HepG2 (cell line): ENCODE results near the gene KRTAP1-1. TPM values are rescaled to one million over a fixed set of nuclear protein-coding genes. Genes with fewer than 3 reads are reported as not detected.

Experiments
- ARNT2 ChIP-seq: sonication (generic); formaldehyde crosslinking; IDR thresholded peaks from 2 replicates; pipeline ENCODE4 v1.8.0; 2022; ENCODE audit warnings: mild to moderate bottlenecking, low read depth, missing genetic modification reagents, moderate library complexity
- BRD4 ChIP-seq: sonication (generic); formaldehyde crosslinking; IDR thresholded peaks from 2 replicates; pipeline ENCODE4 v1.4.0; 2020; ENCODE audit warnings: missing genetic modification reagents
- CBX1 ChIP-seq: IDR thresholded peaks from one replicate; pipeline ENCODE4 v1.6.1; 2016; ENCODE audit warnings: antibody characterized with exemption, low read depth
- CEBPZ ChIP-seq: IDR thresholded peaks from 2 replicates; pipeline ENCODE4 v1.6.1; 2012; ENCODE audit warnings: low read length, improper control_type of control experiment
- CHD4 ChIP-seq: fragments of 200-600 bp; sonication (generic); IDR thresholded peaks from 2 replicates; pipeline ENCODE4 v1.7.0; 2017; ENCODE audit warnings: mild to moderate bottlenecking, low read length, borderline replicate concordance
- HBP1 ChIP-seq: IDR thresholded peaks from 2 replicates; pipeline ENCODE4 v1.6.1; 2016; ENCODE audit warnings: low read depth, control low read depth
- KDM2A ChIP-seq: sonication (generic); formaldehyde crosslinking; IDR thresholded peaks from 2 replicates; pipeline ENCODE4 v1.4.0; 2020; ENCODE audit warnings: low read depth, missing genetic modification reagents, borderline replicate concordance
- MAFK ChIP-seq, 2 experiments: IDR thresholded peaks in 1 of 2; conservative IDR thresholded peaks in 1 of 2; 2 replicates each; pipeline ENCODE4 v1.6.1; 2011; ENCODE audit warnings: improper control_type of control experiment in 2 of 2, low read length in 2 of 2
- MXI1 ChIP-seq: IDR thresholded peaks from 3 replicates; pipeline ENCODE4 v1.6.1; 2012; ENCODE audit warnings: low read depth, low read length, inconsistent platforms, borderline replicate concordance
- NCOA5 ChIP-seq: sonication (generic); formaldehyde crosslinking; IDR thresholded peaks from 2 replicates; pipeline ENCODE4 v1.4.0; 2020; ENCODE audit warnings: missing genetic modification reagents
- NFYC ChIP-seq: IDR thresholded peaks from 2 replicates; pipeline ENCODE4 v1.6.1; 2016; ENCODE audit warnings: missing genetic modification reagents, missing compliant biosample characterization
- RBM39 ChIP-seq: fragments of 200-400 bp; formaldehyde crosslinking; IDR thresholded peaks from one replicate; pipeline ENCODE4 v1.6.1; 2018; ENCODE audit warnings: antibody characterized with exemption, mild to moderate bottlenecking, low read depth, low read length; ENCODE audit not compliant: poor library complexity, severe bottlenecking
- RFXANK ChIP-seq: IDR thresholded peaks from 2 replicates; pipeline ENCODE4 v1.6.1; 2016
- SOX13 ChIP-seq, 3 experiments: fragments of 450-650 bp in 1 of 3; sonication (generic) in 1 of 3; formaldehyde crosslinking in 1 of 3; IDR thresholded peaks in 2 of 3; conservative IDR thresholded peaks in 1 of 3; 2 replicates each; pipeline versions ENCODE4 v1.5.0 to v1.6.1; 2016 to 2020; ENCODE audit warnings: antibody characterized with exemption in 1 of 3, mild to moderate bottlenecking in 1 of 3, missing compliant biosample characterization in 1 of 3, missing genetic modification reagents in 1 of 3, moderate library complexity in 1 of 3
- SRSF1 ChIP-seq: fragments of 200-400 bp; formaldehyde crosslinking; optimal IDR thresholded peaks from 2 replicates; pipeline ENCODE3; 2017; ENCODE audit warnings: mild to moderate bottlenecking, low read depth, low read length, moderate library complexity
- TAF1 ChIP-seq: sonication (generic); formaldehyde crosslinking; IDR thresholded peaks from 2 replicates; pipeline ENCODE4 v1.4.0; 2020; ENCODE audit warnings: missing genetic modification reagents
- ZKSCAN5 ChIP-seq: sonication (generic); formaldehyde crosslinking; IDR thresholded peaks from 2 replicates; pipeline ENCODE4 v1.5.1; 2020; ENCODE audit warnings: mild to moderate bottlenecking, missing genetic modification reagents
- ZNF230 ChIP-seq: sonication (generic); formaldehyde crosslinking; IDR thresholded peaks from 2 replicates; pipeline ENCODE4 v1.4.0; 2020; ENCODE audit warnings: mild to moderate bottlenecking, missing genetic modification reagents
- ZNF329 ChIP-seq: sonication (generic); formaldehyde crosslinking; IDR thresholded peaks from 2 replicates; pipeline ENCODE4 v1.9.0; 2021; ENCODE audit warnings: low read depth, mild to moderate bottlenecking, missing genetic modification reagents
- ZNF850 ChIP-seq: sonication (generic); formaldehyde crosslinking; conservative IDR thresholded peaks from 2 replicates; pipeline ENCODE4 v1.9.0; 2021; ENCODE audit warnings: mild to moderate bottlenecking, missing genetic modification reagents
- ZSCAN29 ChIP-seq: sonication (generic); formaldehyde crosslinking; conservative IDR thresholded peaks from 2 replicates; pipeline ENCODE4 v1.4.0; 2020; ENCODE audit warnings: mild to moderate bottlenecking, missing genetic modification reagents
- polyA plus RNA-seq, 8 experiments: library from polyadenylated mRNA; depleted of rRNA in 3 of 8; stranded (reverse) in 7 of 8; unstranded in 1 of 8; fragments of >200 nt; fragmentation: Illumina TruSeq in 4 of 8; extraction: Trizol in 4 of 8; gene quantifications; 2 replicates each; pipeline versions ENCODE4 v1.2.1 to v1.2.3, GENCODE V29; 2011 to 2016; ENCODE audit warnings: low read depth in 4 of 8, missing spikeins in 1 of 8, mixed read lengths in 1 of 8; ENCODE audit not compliant: insufficient read depth in 1 of 8
- total RNA-seq, 5 experiments: library from RNA; depleted of rRNA; stranded (reverse); fragments of >200 nt; fragmentation: Illumina TruSeq; extraction: Trizol; gene quantifications; 2 replicates each; pipeline ENCODE4 v1.2.3, GENCODE V29; 2016; ENCODE audit warnings: low read depth in 1 of 5
- TF ChIP-seq, protein P1 (sequence below): sonication (generic); formaldehyde crosslinking; conservative IDR thresholded peaks from 2 replicates; pipeline ENCODE4 v1.8.0; 2022; ENCODE audit warnings: missing genetic modification reagents
- TF ChIP-seq, protein P2 (sequence below): sonication (generic); formaldehyde crosslinking; IDR thresholded peaks from 2 replicates; pipeline ENCODE4 v1.8.0; 2022; ENCODE audit warnings: mild to moderate bottlenecking, missing genetic modification reagents, borderline replicate concordance

The KRTAP1-1 gene
- total and polyA plus RNA-seq, 2 of the 13 experiments (the other 11 are each of a cell fraction or from before 2014, with no cell fraction given), result not detected

DNA sequence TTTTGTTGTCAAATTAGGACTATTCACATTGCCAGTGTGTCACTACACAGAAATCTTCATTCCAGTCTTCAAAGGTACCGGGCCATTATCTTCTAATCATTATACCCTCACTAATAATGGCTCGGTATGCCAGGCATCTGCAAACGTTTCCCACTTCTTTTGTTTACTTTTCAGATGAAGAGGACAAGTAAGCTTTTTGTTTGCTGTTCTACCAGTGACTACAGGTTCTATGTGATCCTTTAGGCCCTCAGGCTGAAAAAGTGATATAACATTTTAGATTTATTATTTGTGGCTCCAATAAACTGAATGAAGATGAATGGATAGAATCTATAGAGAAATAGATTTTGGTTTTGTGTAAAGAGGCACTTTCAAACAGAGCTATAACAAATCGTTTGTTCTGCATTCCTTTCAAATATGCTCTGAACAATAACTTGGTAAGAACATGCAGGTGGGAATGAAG is 31.9 kb downstream of the KRTAP1-1 start (continued):
- no peak for TF ChIP-seq SRSF1
- no peak for TF ChIP-seq ZSCAN29
- TF ChIP-seq NCOA5, result no peak
- no peak for TF ChIP-seq KDM2A (CRISPR knock-in tag)
- TF ChIP-seq SOX13 (IDR thresholded peaks at IDR 0.05), result peak; percentile 97
- peak in 1 of 2 experiments; percentile 100; a peak in 2 of 4 replicates for TF ChIP-seq SOX13 (CRISPR knock-in tag; conservative IDR thresholded peaks at IDR 0.05 in 1 of 2, IDR thresholded peaks at IDR 0.05 in 1 of 2)
- TF ChIP-seq, protein P1, sequence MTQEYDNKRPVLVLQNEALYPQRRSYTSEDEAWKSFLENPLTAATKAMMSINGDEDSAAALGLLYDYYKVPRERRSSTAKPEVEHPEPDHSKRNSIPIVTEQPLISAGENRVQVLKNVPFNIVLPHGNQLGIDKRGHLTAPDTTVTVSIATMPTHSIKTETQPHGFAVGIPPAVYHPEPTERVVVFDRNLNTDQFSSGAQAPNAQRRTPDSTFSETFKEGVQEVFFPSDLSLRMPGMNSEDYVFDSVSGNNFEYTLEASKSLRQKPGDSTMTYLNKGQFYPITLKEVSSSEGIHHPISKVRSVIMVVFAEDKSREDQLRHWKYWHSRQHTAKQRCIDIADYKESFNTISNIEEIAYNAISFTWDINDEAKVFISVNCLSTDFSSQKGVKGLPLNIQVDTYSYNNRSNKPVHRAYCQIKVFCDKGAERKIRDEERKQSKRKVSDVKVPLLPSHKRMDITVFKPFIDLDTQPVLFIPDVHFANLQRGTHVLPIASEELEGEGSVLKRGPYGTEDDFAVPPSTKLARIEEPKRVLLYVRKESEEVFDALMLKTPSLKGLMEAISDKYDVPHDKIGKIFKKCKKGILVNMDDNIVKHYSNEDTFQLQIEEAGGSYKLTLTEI (CRISPR knock-in tag), result no peak
- TF ChIP-seq BRD4 (CRISPR knock-in tag), result no peak
- peak in 1 of 2 experiments; percentile 10; a peak in 1 of 4 replicates for TF ChIP-seq MAFK (conservative IDR thresholded peaks at IDR 0.05 in 1 of 2, IDR thresholded peaks at IDR 0.05 in 1 of 2; ENCODE audit: low read length in 2 of 2)
- TF ChIP-seq MXI1, result no peak
- TF ChIP-seq NFYC (CRISPR knock-in tag), result no peak
- no peak for TF ChIP-seq ZNF329 (CRISPR knock-in tag)
- no peak for TF ChIP-seq TAF1
- TF ChIP-seq CBX1, result no peak
- no peak for TF ChIP-seq ZKSCAN5 (CRISPR knock-in tag)
- no peak for TF ChIP-seq CEBPZ
- TF ChIP-seq, protein P2, sequence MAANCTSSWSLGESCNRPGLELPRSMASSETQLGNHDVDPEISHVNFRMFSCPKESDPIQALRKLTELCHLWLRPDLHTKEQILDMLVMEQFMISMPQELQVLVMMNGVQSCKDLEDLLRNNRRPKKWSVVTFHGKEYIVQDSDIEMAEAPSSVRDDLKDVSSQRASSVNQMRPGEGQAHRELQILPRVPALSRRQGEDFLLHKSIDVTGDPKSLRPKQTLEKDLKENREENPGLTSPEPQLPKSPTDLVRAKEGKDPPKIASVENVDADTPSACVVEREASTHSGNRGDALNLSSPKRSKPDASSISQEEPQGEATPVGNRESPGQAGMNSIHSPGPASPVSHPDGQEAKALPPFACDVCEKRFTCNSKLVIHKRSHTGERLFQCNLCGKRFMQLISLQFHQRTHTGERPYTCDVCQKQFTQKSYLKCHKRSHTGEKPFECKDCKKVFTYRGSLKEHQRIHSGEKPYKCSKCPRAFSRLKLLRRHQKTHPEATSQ, result no peak
- peak; percentile 83; the same call in 1 of the 2 replicates for TF ChIP-seq CHD4
- TF ChIP-seq HBP1, result no peak
- TF ChIP-seq RFXANK (CRISPR knock-in tag), result 0 out of 2 replicates have a peak, but pooled peaks have one; percentile 18
- TF ChIP-seq RBM39, result no peak
- TF ChIP-seq ZNF230, result no peak
- TF ChIP-seq ARNT2 (CRISPR knock-in tag), result no peak
- no peak for TF ChIP-seq ZNF850 (CRISPR knock-in tag)
